Stimulated activated CD4-positive, alpha-beta T cell treated with anti-CD3 and anti-CD28 coated beads, Interleukin-15, amount 100 ng/mL, for 48 hours (primary cell): ENCODE data around the gene LILRB3.
"Not testable (repeated sequence)": the region's sequence is repeated elsewhere in the genome, so short reads cannot be mapped to it uniquely, and the experiment has no call there.

Experiments
- DNase-seq, 2 donors: peaks; one replicate each; pipeline ENCODE4 v3.0.0-alpha.2; 2020; ENCODE audit warnings: low read depth in 2 of 2

Gene LILRB3

DNA sequence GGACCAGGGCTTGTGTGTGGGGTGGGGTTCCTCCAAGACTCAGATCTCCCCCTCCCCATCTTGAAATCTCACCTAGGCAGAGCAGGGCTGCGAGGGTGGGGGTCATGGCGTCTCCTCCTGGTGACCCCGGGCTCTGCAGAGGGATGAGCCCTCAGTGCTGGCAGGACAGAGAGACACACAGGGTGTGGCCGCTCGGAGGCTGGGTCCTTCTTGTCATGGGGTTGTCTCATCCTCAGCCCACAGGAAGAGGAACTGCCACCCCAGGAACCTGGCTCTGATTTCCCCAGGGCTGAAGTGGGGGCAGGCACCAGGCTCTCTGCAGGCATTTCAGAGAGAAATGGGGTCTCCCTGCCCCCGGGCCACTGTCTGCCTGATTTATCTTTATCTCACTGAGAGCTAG lies 19.8 kb upstream of the LILRB3 start, which contains the start of gene LILRA6:
TSS of gene LILRA6 (minus strand) at position 145 of the 400 bp plus-strand sequence.
- DNase-seq: not testable (repeated sequence)

DNA sequence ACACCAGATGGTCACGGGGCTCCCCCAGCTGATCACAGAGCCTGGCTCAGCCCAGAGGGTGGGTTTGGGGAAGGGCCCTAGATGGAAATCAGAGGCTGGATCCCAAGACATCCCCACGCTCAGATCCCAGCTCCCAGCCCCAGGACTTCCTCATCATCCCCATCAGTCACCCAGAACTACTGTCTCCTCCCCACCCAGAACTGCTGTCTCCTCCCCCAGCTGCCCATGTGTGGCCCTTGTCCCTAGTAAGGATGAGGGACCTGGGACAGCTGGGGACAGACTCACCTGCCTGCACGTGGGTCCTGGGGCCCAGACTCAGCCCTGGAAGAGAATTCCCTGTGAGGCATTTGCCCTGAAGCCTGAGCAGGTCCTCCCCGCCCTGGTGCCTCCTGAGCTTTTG lies 19.4 kb upstream of the LILRB3 start:
- DNase-seq: not testable (repeated sequence)

DNA sequence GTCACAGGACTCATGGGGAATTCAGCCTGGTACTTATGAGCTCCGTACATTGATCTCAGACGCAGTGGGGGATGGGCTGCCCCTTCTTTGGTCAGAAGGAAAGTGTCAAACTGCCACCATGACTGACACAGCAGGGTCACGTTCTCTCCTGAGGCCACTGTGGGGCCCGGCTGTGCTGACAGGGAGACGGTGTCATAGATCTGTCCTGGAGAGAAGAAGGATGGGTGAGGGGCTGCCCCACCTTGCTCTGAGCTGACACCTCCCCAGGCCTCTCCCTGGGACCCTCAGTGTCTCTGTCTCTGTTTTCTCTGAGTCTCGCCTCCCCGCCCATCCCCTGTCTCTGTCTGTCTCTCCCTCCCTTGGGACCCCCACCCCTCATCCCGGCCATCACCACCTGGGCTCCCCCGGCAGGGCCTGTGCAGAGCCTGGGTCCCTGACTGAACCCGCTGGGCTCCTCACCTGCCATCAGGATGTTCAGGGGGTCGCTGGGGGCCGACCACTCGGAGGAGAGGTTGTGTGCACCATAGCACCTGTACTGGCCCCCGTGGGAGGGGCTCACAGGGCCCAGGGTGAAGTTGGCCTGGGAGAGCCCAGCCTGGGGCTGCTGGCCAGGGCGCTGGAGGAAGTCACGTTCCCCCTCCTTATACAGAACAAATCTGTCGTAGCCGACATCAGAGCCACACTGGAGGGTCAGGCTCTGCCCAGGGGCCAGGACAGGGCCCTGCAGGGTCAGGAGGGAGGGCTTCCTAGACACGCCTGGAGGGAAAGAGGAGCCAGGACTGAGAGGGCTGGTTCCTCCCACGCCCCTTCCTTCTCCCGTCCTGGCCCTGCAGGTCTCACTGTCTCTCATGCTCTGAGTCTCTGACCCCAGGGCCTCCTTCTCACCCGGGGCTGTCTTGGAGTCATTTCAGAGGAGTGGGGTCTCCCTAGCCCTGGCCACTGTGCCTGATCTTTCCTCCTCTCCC lies 17.8 kb upstream of the LILRB3 start:
- DNase-seq: not testable (repeated sequence)

DNA sequence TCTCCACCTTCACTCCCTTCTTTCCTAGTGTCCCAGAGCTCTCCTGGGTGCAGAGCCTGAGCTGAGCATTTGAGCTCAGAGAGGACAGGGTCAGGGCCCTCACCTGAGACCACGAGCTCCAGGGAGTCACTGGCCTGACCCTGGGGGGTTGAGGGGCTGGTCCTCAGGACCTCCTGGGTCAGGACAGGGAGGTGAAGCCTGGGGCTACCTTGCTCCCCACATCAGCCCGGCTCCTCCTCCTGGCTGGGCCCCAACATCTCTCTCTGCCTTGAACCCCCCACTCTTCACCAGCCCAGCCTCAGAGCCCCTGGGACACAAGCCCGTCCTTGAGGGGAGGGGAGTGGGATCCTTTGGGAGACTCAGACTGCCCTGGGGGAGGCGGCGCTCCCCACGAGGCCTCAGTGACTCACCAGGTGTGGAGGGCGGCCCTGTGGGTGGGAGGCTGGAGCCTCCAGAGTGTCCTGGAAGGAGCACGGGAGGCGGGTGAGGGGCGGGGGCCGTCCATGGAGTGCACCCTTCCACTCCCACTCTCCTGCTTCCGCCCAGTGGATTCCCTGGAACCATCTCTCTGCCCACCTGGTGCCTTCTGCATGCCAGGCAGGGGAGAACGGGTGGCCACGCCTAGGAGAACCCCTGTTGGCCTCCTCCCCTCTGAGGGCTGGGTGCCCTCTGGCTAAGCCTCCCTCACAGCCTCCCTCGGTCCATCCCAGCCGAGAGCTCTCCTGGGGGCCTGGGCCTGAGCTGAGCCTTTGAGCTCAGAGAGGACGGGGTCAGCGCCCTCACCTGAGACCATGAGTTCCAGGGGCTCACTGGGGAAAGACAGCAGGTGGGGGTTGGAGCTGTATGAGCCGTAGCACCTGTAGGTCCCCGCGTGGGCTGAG lies 16.9 kb upstream of the LILRB3 start:
- not testable (repeated sequence) for DNase-seq

DNA sequence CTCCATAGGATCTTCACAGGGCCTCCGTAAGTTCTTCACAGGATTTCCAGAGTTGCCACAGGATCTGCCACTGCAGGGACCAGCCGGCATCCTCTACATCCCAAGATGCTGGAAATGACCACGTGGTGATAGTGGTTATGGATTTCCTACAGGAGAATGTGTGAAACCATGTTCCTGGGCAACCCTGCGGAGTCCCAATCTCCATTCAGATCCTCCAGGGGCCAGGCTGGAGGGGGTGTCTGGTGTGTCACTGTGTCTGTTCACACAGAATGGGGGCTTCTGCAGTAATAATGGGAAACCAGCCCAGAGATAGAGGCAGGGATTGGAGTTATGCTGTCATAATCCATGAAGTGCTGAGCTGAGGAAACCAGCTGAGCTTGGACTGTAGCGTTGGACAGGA lies 11.1 kb upstream of the LILRB3 start:
- DNase-seq: no peak

DNA sequence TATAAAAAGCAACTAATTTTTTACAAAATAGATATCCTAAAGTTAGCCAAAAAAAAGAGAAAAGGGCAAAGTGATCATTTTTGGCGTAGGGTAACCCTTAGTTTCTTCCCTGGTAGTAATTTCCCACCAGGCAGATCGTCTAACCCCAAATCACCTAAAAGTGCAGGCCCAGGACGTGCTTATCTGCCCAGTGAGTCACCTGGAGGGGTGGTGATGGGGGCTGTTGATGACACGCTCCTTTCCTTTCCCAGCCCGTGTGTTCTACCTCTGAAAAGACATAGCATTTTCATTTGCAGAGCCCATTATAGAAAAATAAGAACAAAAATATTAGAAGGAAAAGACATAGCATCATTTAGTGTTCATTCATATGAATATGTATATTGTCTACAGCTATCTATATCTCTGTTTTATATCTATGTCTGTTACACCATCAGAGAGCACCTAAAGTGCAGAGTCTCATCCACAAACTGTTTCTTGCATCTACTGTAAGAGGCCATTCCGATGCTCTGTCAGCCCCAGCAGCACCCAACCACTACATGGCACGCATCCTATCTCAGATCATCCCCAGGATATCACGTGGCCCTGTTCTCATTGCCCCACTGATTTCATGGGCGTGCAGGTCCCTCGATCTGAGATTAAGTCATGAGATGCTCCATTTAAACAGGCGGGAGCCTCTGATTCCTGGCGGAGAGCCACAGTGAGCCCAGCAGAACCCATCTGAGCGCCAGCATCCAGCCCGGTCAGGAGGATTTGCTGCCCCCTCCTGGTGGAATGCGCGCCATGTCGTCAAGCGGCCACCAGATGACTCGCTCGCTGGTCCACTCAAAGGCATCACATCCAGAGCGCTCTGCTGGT lies 8.5 kb upstream of the LILRB3 start:
- peak; percentile 62 to 81 for DNase-seq

DNA sequence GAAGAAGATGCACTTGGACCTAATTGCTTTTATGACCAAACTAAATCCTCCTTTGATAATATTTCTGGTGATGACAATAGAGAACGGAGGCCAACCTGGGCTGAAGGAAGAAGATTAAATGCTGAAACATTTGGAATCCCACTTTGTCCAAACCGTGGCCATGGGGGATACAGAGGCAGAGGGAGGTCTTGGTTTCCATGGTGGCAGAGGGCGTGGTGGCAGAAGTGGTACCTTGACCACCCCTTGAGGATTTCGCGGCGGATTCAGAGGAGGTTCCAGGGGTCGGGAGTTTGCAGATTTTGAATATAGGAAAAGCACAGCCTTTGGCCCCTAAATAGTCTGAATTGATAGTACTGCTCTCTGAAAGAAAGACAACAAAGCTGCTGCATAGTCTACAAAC lies 7.2 kb upstream of the LILRB3 start:
- DNase-seq: no peak

DNA sequence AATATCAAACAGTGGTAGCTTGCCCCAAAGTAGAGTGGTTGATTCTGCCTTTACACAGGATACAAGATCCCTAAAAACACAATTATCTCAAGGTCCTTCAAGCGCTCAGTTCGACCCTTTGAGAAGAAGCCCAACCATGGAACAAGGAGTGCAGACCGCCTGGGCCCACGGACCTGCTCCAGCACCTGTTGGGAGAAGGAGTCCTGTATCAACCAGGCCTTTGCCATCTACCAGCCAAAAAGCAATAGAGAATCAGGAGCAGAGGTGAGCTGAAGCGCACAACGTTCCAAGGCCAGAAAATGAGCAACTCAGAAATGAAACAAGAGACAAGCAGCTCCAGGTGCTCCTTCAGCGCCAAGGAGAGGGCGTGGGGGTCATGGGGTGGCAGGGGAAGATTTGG lies 6.3 kb upstream of the LILRB3 start:
- DNase-seq: no peak

DNA sequence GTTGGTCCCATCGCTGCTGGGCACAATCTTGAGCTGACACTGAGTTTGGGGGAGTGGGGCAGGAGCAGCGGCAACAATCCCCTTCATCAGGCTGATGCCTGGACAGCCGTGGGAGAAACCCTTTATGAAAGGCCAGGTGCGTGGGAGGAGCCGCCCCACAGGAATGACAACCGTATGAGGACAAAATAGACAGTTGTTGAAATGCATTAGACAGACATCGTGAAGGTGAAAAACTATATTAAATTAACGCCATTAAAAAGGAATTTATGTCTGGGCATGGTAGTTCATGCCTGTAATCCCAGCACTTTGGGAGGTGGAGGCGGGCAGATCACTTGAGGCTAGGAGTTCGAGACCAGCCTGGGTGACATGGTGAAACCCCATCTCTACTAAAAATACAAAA lies 1.8 kb upstream of the LILRB3 start:
- DNase-seq: not testable (repeated sequence)

DNA sequence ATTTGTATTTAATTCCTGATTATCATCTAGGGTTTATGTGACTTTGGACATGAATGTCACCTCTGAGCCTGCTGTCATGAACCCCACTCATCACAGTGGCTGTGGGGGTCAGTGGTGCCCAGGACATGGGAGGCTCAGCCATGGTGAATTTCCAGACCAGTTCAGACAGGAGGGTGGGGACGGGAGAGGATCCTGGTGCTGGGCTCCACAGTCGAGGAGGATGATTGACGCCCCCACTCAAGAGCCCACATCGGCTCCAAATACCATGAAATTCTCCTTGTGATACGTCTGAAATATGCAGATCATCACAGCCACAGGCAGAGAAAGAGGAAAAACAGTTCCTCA lies 1.1 kb upstream of the LILRB3 start:
- not testable (repeated sequence) for DNase-seq

DNA sequence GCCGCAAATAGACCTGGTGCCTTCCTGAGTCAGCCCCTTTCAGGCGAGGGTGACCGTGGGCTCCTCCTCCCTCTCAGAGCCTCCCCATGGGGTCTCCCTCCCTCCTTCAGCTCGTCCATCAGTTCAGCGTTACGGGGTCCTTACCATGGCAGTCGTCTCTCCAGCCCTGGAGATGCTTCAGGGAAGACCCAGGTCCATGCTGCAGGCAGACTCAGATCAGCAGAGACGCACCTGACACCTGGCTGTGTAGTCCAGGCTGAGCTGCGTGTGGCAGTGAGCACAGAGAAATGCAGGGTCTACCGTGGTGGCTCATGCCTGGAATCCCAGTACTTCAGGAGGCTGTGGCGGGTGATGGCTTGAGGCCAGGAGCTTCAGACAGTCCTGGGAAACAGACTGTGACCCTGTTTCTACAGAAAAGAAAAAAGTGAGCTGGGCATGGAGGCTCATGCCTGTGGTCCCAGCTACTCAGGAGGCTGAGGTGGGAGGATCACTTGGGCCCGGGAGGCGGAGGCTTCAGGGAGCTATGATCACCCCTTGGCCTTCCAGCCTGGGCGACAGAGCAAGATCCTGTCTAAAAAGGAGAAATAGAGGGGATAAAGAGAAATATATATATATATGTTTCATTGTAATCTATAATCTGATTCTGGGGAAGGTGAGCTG lies 600 bp upstream of the LILRB3 start:
- not testable (repeated sequence) for DNase-seq

DNA sequence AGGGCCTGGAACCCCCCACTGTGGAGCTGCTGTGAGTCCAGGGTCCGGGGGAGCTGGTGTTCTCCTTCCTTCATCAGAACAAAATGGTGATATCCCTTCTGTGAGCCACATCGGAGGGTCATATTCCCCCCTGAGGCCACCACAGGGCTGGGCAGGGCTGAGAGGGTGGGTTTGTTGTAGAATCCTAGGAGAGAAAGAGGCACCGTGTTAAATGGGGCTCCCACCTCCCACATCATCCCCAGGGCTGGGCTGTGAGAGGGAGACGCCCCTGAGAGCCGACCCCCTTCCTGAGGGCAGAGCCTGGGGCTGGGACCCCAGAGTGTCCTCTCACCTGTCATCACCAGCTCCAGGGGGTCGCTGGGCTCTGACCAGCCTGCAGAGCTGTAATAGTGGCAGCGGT lies 860 bp downstream of the LILRB3 start:
- DNase-seq: not testable (repeated sequence)

DNA sequence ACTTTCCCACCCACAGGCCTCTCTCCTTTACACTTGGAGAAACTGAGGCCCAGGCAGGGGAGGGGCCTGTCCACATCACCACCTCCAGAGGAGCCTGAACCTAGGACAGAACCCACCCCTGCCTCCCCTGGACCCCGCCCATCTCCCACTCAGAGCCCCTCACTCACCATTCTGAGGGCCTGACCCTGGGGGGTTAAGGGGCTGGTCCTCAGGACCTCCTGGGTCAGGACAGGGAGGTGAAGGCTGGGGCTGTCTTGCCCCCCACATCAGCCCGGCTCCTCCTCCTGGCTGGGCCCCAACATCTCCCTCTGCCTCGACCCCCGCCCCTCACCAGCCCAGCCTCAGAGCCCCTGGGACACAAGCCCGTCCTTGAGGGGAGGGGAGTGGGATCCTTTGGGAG lies 3.1 kb downstream of the LILRB3 start:
- DNase-seq: not testable (repeated sequence)

DNA sequence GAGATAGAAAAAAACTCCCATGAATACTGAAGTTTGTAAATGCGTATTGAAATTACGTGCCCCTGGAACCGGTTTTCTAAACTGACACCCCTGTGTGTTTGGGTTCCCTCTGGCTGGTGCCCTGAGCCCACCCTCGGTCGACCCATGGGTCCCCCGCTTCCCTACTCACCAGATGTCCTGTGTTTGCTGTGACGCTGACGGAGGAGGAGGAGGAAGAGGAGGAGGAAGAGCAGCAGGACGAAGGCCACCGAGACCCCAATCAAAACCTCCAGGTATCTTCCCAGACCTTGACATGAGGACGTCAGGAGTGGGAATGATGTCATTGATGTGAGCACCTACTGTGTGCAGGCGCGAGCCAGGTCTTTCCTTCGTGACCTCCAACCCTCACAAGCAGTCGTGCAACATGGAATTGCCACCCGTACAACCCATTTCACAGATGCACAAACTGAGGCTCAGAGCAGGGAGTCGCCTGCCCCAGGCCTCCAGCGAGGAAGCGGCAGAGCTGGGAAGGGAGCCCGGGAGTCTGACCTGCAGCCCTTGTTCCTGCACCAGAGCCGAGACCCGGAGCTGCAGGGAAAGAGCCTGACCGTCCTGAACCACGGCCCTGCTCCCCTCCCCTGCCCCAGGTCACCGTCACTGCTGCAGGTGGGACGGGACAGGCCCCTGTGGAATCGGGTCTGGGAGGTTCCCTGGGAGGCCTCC lies 3.7 kb downstream of the LILRB3 start:
- no peak for DNase-seq

DNA sequence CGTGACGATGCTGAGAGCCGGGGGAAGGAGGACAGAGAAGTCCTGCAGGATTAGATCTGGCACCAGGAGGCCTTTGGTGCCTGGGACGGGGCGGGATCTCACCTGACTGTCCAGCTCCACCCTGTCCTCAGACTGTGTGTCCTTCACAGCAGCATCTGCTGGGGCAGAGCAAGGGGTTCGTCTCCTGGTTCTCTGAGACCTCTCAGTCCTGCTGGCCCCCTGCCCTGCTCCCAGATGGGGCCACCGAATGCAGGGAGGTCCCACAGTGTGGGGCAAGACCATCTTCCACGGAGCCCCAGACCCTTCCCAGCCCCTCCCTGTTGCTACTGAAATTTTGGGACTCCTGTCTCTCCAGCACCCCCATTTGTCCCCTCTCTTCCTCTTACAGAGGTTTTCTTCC lies 4.5 kb downstream of the LILRB3 start:
- DNase-seq: no peak

DNA sequence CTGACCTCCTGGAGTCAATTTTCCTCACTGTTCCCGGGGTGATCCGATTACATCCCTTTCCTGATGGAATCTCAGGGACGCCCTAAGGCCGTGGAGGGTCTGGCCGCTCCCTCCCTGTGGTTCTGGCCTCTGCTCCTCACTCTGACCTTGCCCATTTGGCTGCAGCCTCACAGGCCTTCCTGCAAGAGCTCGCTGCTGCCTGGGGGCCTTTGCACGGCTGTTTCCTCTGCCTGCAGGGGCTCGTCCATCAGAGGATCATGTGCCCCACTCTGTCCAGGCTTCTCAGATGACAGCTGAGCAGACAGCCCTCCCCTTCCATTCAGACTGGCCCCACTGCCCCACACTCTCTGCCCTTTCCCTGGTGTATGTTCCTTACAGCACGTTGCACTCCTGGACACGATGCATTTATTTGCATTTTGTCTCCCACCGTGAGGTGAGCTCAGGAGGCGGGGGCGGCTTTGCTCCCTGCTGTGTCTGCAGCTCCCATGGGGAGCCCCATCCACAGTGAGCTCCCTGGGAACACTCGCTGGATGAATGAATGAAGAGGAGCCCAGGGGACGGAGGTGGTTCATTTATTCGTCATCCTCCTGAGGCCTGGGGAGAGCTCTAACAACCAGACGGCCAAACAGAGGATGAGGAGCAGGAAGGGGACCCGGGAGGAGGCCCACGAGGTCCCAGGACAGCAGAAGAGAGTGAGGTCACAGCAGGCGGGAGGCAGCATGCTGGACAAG lies 5.1 kb downstream of the LILRB3 start:
- DNase-seq: not testable (repeated sequence)

DNA sequence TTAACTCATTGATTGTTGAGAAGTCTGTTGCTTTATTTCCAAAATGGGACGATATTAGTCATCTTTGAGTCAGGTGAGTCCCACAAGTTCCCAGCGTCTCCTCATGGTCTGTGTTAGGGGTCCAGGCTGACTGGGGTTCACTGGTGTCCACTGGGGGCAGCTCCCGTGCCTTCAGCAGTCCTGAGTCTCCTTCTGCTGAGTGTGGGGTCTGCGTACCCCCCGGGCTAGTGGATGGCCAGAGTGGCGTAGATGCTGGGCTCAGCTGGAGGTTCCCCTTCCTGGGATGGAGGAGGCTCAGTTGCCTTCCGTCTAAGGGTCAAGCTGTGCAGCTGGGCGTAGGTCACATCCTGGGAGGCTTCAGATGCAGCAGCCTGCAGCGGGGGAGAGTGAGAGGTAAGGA lies 5.9 kb downstream of the LILRB3 start:
- DNase-seq: no peak

DNA sequence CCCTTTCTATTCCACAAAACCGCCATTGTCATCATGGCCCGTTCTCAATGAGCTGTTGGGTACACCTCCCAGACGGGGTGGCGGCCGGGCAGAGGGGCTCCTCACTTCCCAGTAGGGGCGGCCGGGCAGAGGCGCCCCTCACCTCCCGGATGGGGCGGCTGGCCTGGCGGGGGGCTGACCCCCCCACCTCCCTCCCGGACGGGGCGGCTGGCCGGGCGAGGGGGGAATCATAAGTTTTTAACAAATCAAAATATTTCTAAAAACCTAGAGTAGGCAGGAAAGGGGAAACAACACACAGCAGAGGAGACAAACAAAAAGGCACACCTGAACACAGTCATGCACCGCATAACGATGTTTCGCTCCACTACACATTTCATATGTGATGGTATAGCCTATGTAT lies 8.1 kb downstream of the LILRB3 start:
- not testable (repeated sequence) for DNase-seq

DNA sequence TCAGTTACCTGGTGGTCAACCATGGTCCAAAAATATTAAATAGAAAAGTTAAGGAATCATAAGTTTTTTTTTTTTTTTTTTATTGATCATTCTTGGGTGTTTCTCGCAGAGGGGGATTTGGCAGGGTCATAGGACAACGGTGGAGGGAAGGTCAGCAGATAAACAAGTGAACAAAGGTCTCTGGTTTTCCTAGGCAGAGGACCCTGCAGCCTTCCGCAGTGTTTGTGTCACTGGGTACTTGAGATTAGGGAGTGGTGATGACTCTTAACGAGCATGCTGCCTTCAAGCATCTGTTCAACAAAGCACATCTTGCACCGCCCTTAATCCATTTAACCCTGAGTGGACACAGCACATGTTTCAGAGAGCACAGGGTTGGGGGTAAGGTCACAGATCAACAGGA lies 8.6 kb downstream of the LILRB3 start:
- not testable (repeated sequence) for DNase-seq

DNA sequence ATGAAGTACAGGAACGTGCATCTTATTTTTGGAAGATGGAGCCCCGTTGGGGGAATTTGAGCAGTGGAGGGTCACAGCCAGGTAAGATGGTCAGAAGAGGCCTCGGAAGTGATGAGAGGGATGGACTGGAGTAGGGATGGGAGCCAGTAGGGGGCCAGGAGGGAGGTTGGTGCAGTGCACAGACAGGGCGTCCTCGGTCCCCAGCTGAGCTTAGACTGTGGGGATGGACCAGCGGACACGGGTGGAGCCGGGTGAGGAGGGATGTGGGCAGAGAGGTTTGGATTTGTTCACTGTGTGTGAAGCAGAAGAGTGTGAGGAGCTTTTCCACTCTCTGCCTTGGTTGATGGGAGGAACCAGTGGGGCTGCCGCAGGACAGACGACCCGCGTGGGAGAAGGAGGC lies 11.6 kb downstream of the LILRB3 start:
- DNase-seq: no peak
